Measurements from ENCODE around the gene CYFIP2. TPM values are rescaled to one million over a fixed set of nuclear protein-coding genes. Genes with fewer than 3 reads are reported as not detected.

Gene CYFIP2
- total RNA-seq, 1 experiment from 2014 or later = 14.3 TPM

DNA sequence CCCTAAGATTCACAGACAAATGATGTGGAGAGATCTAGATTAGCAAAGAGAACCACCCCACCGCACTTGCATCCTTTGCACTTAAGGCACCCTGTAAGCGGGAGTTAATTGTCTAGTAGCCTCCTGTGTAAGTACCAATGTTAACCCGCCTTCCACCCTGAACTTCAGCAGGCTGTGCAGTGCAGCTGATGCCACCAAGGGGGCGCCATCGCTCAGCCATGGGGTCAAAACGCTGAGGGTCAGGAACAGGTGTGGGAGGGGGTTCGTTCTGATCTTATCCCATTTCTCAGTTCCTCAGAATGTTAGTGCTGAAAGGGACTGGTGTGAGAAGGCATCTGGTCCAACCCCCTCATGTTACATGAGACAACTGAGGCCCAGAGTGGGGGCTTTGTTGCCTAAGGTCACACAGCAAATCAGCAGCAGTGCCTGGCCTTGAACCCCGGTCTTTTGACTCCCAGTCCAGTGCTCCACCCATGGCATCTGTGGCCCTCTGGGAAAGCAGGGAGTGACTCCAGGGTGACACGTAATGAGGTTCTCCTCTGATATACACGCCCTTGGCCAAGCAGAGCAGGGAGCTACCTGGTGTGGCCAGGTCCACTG lies 57.3 kb downstream of the CYFIP2 start:
- Mint-ChIP-seq H3K4me1 (ENCODE audit: low read depth, unreplicated experiment) (peaks cover 17% of the 10 kb centered on the region), H3K36me3 (ENCODE audit: insufficient read depth, unreplicated experiment) (no peaks in the 10 kb centered on the region), H3K4me3 (ENCODE audit: unreplicated experiment) (no peak overlapping the region), H3K9me3 (ENCODE audit: unreplicated experiment) (no peaks in the 10 kb centered on the region), H3K27ac (ENCODE audit: unreplicated experiment) (peak overlapping the region; percentile 33), H3K27me3 (ENCODE audit: insufficient read depth, unreplicated experiment) (no peaks in the 10 kb centered on the region)
- H3K36me3 ChIP-seq (ENCODE audit: control insufficient read depth, insufficient read depth, low read length) = no peaks in the 10 kb centered on the region
- H3K9me3 ChIP-seq = no peaks in the 10 kb centered on the region
- peaks cover 28% of the 10 kb centered on the region for H3K4me1 ChIP-seq
- TF ChIP-seq CTCF (IDR thresholded peaks at IDR 0.05; ENCODE audit: insufficient read depth in 1 of 2, low read depth in 1 of 2, low read length in 1 of 2, severe bottlenecking in 1 of 2, unreplicated experiment in 1 of 2) = peak; percentile 10 to 20
- no peaks in the 10 kb centered on the region for H3K27me3 ChIP-seq (replicated peaks; ENCODE audit: control insufficient read depth, insufficient read depth, low read length)
- CTCF ChIA-PET = no interaction called here
- intact Hi-C loops (cut with micrococcal nuclease; ENCODE audit: unreplicated experiment) = no loop called here
- H3K4me3 ChIP-seq (ENCODE audit: low read depth, low read length) = no peak overlapping the region
- no peak for DNase-seq
- POLR2A ChIA-PET = no interaction called here
- no TSS peak for BruUV-seq (replicated peaks)

DNA sequence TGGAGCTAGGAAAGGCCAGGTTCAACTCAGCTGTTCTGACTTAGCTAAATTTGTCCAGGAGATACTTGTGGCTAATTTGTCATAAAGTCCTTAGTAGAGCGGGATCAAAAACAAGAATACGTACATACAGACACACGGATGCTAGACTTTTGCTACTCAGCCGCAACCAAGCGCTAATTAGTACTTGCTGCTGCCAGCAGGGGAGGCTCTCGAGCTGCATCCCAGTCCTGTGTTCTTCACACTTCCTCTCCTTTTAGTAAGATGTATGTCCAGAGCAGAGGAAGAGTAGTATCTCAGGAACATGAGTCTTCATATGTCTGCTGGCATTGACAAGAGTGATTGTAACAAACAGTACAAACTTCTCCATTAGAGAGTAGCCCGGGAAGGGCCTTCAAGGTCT lies 58.3 kb downstream of the CYFIP2 start:
- intact Hi-C loops (cut with micrococcal nuclease; ENCODE audit: unreplicated experiment) = no loop called here
- Mint-ChIP-seq H3K36me3 (ENCODE audit: insufficient read depth, unreplicated experiment) (no peaks in the 10 kb centered on the region), H3K27me3 (ENCODE audit: insufficient read depth, unreplicated experiment) (no peaks in the 10 kb centered on the region), H3K9me3 (ENCODE audit: unreplicated experiment) (no peaks in the 10 kb centered on the region), H3K4me1 (ENCODE audit: low read depth, unreplicated experiment) (peaks cover 21% of the 10 kb centered on the region), H3K27ac (ENCODE audit: unreplicated experiment) (no peak overlapping the region), H3K4me3 (ENCODE audit: unreplicated experiment) (no peak overlapping the region)
- no peak overlapping the region for H3K4me3 ChIP-seq (ENCODE audit: low read depth, low read length)
- ChIA-PET CTCF (interaction anchor here (1.0 kb wide), 1 partner anchor 148 kb away, joined by 3 read pairs; no protein-coding TSS in a partner anchor), POLR2A (no interaction called here)
- DNase-seq = no peak
- H3K4me1 ChIP-seq = peaks cover 30% of the 10 kb centered on the region
- H3K9me3 ChIP-seq = no peaks in the 10 kb centered on the region
- no peaks in the 10 kb centered on the region for H3K36me3 ChIP-seq (ENCODE audit: control insufficient read depth, insufficient read depth, low read length)
- H3K27me3 ChIP-seq (replicated peaks; ENCODE audit: control insufficient read depth, insufficient read depth, low read length) = no peaks in the 10 kb centered on the region
- BruUV-seq (replicated peaks) = no TSS peak
- peak in 1 of 2 experiments; percentile 40 for TF ChIP-seq CTCF (IDR thresholded peaks at IDR 0.05; ENCODE audit: insufficient read depth in 1 of 2, low read depth in 1 of 2, low read length in 1 of 2, severe bottlenecking in 1 of 2, unreplicated experiment in 1 of 2)

DNA sequence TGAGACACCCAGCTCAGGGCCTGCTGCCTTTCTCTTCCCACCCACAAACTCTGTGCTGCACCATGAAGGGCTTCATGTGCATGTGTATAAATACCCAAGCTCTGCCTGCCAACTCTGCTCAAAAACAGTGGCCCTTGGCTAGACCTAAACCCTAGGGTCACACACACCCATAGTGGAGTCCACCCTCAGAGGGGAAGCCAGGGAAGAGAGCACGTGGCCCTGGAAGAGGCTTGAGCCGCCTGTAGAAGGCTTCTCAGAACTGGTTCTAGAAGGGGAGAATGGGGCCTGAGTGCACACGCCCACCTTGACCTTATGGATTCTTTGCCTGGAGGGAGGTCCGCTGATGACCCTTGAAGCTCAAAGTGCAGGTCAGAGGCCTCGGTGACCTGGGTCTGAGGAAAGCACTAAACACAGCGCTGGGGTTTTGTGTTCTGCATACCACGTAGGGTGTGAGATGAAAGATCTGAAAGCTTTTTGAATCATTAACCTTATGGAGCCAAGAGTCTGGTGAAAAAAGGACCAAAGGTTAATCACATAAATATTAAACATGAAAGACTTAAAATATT lies 60.6 kb downstream of the CYFIP2 start:
- H3K36me3 Mint-ChIP-seq (ENCODE audit: insufficient read depth, unreplicated experiment) = no peaks in the 10 kb centered on the region
- Histone ChIP-seq H3K4me1 (peaks cover 30% of the 10 kb centered on the region), H3K4me3 (ENCODE audit: low read depth, low read length) (no peak overlapping the region), H3K27me3 (replicated peaks; ENCODE audit: control insufficient read depth, insufficient read depth, low read length) (no peaks in the 10 kb centered on the region), H3K9me3 (no peaks in the 10 kb centered on the region), H3K36me3 (ENCODE audit: control insufficient read depth, insufficient read depth, low read length) (no peaks in the 10 kb centered on the region)
- no peaks in the 10 kb centered on the region for H3K9me3 Mint-ChIP-seq (ENCODE audit: unreplicated experiment)
- peaks cover 21% of the 10 kb centered on the region for H3K4me1 Mint-ChIP-seq (ENCODE audit: low read depth, unreplicated experiment)
- BruUV-seq (replicated peaks) = no TSS peak
- peak; percentile 62 to 75 for DNase-seq
- no peak for TF ChIP-seq CTCF (IDR thresholded peaks at IDR 0.05; ENCODE audit: insufficient read depth in 1 of 2, low read depth in 1 of 2, low read length in 1 of 2, severe bottlenecking in 1 of 2, unreplicated experiment in 1 of 2)
- H3K4me3 Mint-ChIP-seq (ENCODE audit: unreplicated experiment) = no peak overlapping the region
- H3K27ac Mint-ChIP-seq (ENCODE audit: unreplicated experiment) = peak overlapping the region; percentile 27
- H3K27me3 Mint-ChIP-seq (ENCODE audit: insufficient read depth, unreplicated experiment) = no peaks in the 10 kb centered on the region
- CTCF ChIA-PET = interaction anchor here (0.7 to 1.8 kb wide), 7 partner anchors 10 to 392 kb away, joined by 3 to 5 read pairs (median 3); no protein-coding TSS in a partner anchor
- POLR2A ChIA-PET = interaction anchor here (0.5 kb wide), 1 partner anchor 686 kb away, joined by 3 read pairs; no protein-coding TSS in a partner anchor
- intact Hi-C loops (cut with micrococcal nuclease; ENCODE audit: unreplicated experiment) = loop anchor here (1.0 kb wide), 1 partner anchor 14 kb away; no protein-coding TSS in a partner anchor

All from Caco-2 (cell line).